Measurements from ENCODE around the gene EEF1A2. TPM values are rescaled to one million over a fixed set of nuclear protein-coding genes. Genes with fewer than 3 reads are reported as not detected.

Gene EEF1A2
- polyA plus RNA-seq, 2 of the 4 experiments (the other 2 are of a cell fraction) = 16.3 to 129 TPM

DNA sequence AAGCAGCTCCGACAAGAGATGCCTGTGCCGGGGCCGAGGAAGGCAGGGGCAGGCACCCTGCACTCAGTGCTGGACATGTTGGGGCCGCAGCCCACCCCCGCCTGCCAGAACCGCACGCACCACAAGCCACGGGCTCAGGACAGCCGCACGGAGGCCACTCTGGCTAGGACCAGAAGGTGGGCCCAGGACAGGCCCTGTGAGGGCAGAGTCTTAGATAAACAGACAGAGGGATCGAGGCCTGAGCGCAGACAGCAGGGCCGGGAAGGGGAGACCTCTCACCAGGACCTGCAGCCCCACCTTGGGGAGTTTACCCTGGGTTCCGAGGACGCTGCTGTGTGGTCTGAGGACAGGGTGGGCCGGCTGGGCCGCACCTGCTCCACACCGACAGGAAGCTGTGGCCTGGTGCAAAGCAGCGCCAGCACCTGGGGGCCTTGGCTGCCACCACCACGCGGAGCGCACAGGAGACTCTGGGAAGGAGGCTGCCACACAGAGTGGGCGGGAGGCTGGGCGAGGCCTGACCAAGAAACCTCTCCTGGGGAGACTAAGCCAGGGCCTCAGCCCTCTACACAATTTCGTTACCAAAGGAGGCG lies 58.4 kb downstream of the EEF1A2 start:
- DNase-seq (ENCODE audit: low read depth in 1 of 2, low spot score in 1 of 2) = no peak
- WGBS (ENCODE audit: missing lambda C conversion rate) = 79% methylated on average over 20 of the region's 26 CpGs
- peak in 1 of 2 experiments; percentile 10; a peak in 1 of 6 replicates for ATAC-seq
- no peak overlapping the region for H3K27ac ChIP-seq
- CTCF ChIA-PET = no interaction called here
- TF ChIP-seq JUN (IDR thresholded peaks at IDR 0.05) = no peak
- TF ChIP-seq, protein P1, sequence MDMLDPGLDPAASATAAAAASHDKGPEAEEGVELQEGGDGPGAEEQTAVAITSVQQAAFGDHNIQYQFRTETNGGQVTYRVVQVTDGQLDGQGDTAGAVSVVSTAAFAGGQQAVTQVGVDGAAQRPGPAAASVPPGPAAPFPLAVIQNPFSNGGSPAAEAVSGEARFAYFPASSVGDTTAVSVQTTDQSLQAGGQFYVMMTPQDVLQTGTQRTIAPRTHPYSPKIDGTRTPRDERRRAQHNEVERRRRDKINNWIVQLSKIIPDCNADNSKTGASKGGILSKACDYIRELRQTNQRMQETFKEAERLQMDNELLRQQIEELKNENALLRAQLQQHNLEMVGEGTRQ (IDR thresholded peaks at IDR 0.05) = no peak
- no peak for TF ChIP-seq MAFK (IDR thresholded peaks at IDR 0.05; ENCODE audit: partially characterized antibody)
- no peak for TF ChIP-seq HEYL (CRISPR knock-in tag; IDR thresholded peaks at IDR 0.05)
- no peak for TF ChIP-seq ZSCAN20 (CRISPR knock-in tag; IDR thresholded peaks at IDR 0.05)
- no peak overlapping the region for H3K4me3 ChIP-seq
- POLR2A ChIA-PET = no interaction called here
- FAIRE-seq = no peak
- no peak overlapping the region for H3K4me2 ChIP-seq
- H3K9me3 ChIP-seq = no peaks in the 10 kb centered on the region; the same call in 2 of the 3 replicates
- no peaks in the 10 kb centered on the region for H3K4me1 ChIP-seq

DNA sequence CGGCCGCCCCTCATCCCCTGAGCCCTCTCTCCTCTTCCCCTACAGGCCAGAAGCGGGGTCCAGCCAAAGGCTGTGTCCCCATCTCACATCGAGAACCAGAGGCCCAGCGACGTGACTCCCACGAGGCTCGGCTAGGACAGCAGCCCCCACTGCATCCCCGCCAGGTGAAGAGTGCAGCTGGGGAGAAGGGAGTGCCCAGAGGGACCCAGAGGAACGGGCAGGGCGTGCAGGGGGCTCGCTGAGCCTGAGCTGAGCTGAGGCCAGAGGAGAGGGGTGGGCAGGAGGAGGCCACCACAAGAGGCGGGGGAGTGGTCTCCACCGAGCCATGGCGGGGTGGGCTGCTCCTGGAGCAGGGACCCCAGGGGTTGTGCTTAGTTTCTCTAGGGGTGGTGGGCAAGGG lies 59.0 kb downstream of the EEF1A2 start:
- 69% methylated on average over 13 of the region's 15 CpGs for WGBS (ENCODE audit: missing lambda C conversion rate)
- H3K9me3 ChIP-seq = no peaks in the 10 kb centered on the region; the same call in 2 of the 3 replicates
- no peak overlapping the region for H3K4me2 ChIP-seq
- H3K4me1 ChIP-seq = no peaks in the 10 kb centered on the region
- FAIRE-seq = no peak
- no peak for DNase-seq (ENCODE audit: low read depth in 1 of 2, low spot score in 1 of 2)
- TF ChIP-seq CBX8 (IDR thresholded peaks at IDR 0.05) (no peak), CHD2 (IDR thresholded peaks at IDR 0.05; ENCODE audit: low read length, partially characterized antibody) (no peak), RFX5 (IDR thresholded peaks at IDR 0.05) (no peak), RNF2 (IDR thresholded peaks at IDR 0.05; ENCODE audit: borderline replicate concordance, low read depth) (no peak)
- TF ChIP-seq, protein P2, sequence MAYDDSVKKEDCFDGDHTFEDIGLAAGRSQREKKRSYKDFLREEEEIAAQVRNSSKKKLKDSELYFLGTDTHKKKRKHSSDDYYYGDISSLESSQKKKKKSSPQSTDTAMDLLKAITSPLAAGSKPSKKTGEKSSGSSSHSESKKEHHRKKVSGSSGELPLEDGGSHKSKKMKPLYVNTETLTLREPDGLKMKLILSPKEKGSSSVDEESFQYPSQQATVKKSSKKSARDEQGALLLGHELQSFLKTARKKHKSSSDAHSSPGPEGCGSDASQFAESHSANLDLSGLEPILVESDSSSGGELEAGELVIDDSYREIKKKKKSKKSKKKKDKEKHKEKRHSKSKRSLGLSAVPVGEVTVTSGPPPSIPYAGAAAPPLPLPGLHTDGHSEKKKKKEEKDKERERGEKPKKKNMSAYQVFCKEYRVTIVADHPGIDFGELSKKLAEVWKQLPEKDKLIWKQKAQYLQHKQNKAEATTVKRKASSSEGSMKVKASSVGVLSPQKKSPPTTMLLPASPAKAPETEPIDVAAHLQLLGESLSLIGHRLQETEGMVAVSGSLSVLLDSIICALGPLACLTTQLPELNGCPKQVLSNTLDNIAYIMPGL (CRISPR knock-in tag; IDR thresholded peaks at IDR 0.05; ENCODE audit: borderline replicate concordance) = no peak
- TF ChIP-seq, protein P3, sequence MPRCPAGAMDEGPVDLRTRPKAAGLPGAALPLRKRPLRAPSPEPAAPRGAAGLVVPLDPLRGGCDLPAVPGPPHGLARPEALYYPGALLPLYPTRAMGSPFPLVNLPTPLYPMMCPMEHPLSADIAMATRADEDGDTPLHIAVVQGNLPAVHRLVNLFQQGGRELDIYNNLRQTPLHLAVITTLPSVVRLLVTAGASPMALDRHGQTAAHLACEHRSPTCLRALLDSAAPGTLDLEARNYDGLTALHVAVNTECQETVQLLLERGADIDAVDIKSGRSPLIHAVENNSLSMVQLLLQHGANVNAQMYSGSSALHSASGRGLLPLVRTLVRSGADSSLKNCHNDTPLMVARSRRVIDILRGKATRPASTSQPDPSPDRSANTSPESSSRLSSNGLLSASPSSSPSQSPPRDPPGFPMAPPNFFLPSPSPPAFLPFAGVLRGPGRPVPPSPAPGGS (IDR thresholded peaks at IDR 0.05) = no peak
- H3K27ac ChIP-seq = no peak overlapping the region
- H3K4me3 ChIP-seq = no peak overlapping the region
- POLR2A ChIA-PET = interaction anchor here (0.6 kb wide), 1 partner anchor 176 kb away, joined by 3 read pairs; no protein-coding TSS in a partner anchor
- ATAC-seq = no peak
- CTCF ChIA-PET = interaction anchor here (0.6 kb wide), 1 partner anchor 144 kb away, joined by 3 read pairs; no protein-coding TSS in a partner anchor

DNA sequence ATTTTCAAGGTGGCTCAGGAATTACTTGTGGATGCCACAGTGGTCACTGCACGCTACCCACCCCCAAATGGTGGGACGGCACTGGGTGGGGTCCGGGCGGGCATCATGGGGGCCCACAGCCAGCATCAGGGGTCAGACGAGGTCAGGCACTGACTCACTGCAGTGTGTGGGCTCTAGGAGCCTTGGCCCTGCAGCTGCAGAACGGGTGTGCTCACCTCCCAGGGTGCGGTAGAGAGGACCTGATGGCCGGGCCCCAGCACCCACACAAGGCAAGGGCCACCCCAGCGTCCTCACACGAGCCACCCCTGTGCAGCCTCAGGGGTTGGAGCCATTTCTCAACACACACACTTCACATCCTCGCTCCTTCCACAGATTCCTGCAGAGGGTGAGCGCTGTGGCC lies 60.8 kb downstream of the EEF1A2 start:
- Histone ChIP-seq H3K4me3 (no peak overlapping the region), H3K9me3 (no peaks in the 10 kb centered on the region; the same call in 2 of the 3 replicates), H3K27ac (no peak overlapping the region), H3K4me1 (no peaks in the 10 kb centered on the region), H3K4me2 (no peak overlapping the region)
- FAIRE-seq (no peak), DNase-seq (ENCODE audit: low read depth in 1 of 2, low spot score in 1 of 2) (no peak), ATAC-seq (no peak)
- TF ChIP-seq, protein P4, sequence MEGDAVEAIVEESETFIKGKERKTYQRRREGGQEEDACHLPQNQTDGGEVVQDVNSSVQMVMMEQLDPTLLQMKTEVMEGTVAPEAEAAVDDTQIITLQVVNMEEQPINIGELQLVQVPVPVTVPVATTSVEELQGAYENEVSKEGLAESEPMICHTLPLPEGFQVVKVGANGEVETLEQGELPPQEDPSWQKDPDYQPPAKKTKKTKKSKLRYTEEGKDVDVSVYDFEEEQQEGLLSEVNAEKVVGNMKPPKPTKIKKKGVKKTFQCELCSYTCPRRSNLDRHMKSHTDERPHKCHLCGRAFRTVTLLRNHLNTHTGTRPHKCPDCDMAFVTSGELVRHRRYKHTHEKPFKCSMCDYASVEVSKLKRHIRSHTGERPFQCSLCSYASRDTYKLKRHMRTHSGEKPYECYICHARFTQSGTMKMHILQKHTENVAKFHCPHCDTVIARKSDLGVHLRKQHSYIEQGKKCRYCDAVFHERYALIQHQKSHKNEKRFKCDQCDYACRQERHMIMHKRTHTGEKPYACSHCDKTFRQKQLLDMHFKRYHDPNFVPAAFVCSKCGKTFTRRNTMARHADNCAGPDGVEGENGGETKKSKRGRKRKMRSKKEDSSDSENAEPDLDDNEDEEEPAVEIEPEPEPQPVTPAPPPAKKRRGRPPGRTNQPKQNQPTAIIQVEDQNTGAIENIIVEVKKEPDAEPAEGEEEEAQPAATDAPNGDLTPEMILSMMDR (IDR thresholded peaks at IDR 0.05) = no peak
- TF ChIP-seq HOXA7 (CRISPR knock-in tag; IDR thresholded peaks at IDR 0.05) (no peak), RNF2 (IDR thresholded peaks at IDR 0.05; ENCODE audit: borderline replicate concordance, low read depth) (no peak), CBX2 (IDR thresholded peaks at IDR 0.05; ENCODE audit: borderline replicate concordance, low read depth) (no peak), ESRRA (IDR thresholded peaks at IDR 0.05; ENCODE audit: borderline replicate concordance, low read length) (no peak), NPAS2 (CRISPR knock-in tag; IDR thresholded peaks at IDR 0.05; ENCODE audit: borderline replicate concordance) (no peak), HDAC2 (IDR thresholded peaks at IDR 0.05) (no peak), JUNB (IDR thresholded peaks at IDR 0.05) (no peak), TP53 (CRISPR knock-in tag; IDR thresholded peaks at IDR 0.05) (no peak), ZC3H11A (IDR thresholded peaks at IDR 0.05) (no peak)
- ChIA-PET POLR2A (interaction anchor here (1.0 kb wide), 1 partner anchor 83 kb away, joined by 3 read pairs; no protein-coding TSS in a partner anchor), CTCF (interaction anchor here (1.1 kb wide), 1 partner anchor 215 kb away, joined by 3 read pairs; no protein-coding TSS in a partner anchor)
- WGBS (ENCODE audit: missing lambda C conversion rate) = 35% methylated on average over 8 of the region's 12 CpGs
